Colonic mucosa (tissue), 4 donors: Measurements from ENCODE around the gene THAP9. TPM values are rescaled to one million over a fixed set of nuclear protein-coding genes. Genes with fewer than 3 reads are reported as not detected.
"Not testable (repeated sequence)": the region's sequence is repeated elsewhere in the genome, so short reads cannot be mapped to it uniquely, and the experiment has no call there.

ENCODE experiments used
- DNase-seq: peaks from one replicate; pipeline ENCODE4 v3.0.0-alpha.2; 2020
- H3K27ac ChIP-seq: fragments of 200-600 bp; one replicate; pipeline ENCODE4 v1.8.0; 2021
- H3K27me3 ChIP-seq: fragments of 200-600 bp; one replicate; pipeline ENCODE4 v1.8.0; 2021
- H3K36me3 ChIP-seq: fragments of 200-600 bp; one replicate; pipeline ENCODE4 v1.8.0; 2021
- H3K4me1 ChIP-seq: fragments of 200-600 bp; one replicate; pipeline ENCODE4 v1.8.0; 2021; ENCODE audit warnings: mild to moderate bottlenecking
- H3K4me3 ChIP-seq: fragments of 200-600 bp; one replicate; pipeline ENCODE4 v1.8.0; 2021
- H3K9ac ChIP-seq, 2 donors: one replicate each; pipeline ENCODE4 v1.7.0; 2013; ENCODE audit warnings: control low read depth in 2 of 2, low read depth in 2 of 2, low read length in 2 of 2
- H3K9me3 ChIP-seq: fragments of 200-600 bp; one replicate; pipeline ENCODE4 v1.8.0; 2021
- CTCF ChIP-seq: fragments of 200-600 bp; IDR thresholded peaks from one replicate; pipeline ENCODE4 v1.8.0; 2022; ENCODE audit warnings: antibody characterized with exemption, mild to moderate bottlenecking
- intact Hi-C: fragments of 100-400 bp; cut with DNase I; formaldehyde crosslinking; loops from one replicate; pipeline ENCODE4 v1.14.1; 2022
- total RNA-seq, 2 donors: library from RNA; stranded (reverse); fragmentation: NEBNext Ultra II Directional in 1 of 2; extraction: Animal tissue kit (Norgen Biotek cat#: 25700) in 1 of 2; gene quantifications; one replicate each; pipeline ENCODE4 v1.2.1, GENCODE V29; 2021
- donor health status: healthy.
- donor health status: DM: no; HTN: no; CAD: no.
- donor health status: DM: no; HTN: no; CAD: no.

Gene THAP9, protein sequence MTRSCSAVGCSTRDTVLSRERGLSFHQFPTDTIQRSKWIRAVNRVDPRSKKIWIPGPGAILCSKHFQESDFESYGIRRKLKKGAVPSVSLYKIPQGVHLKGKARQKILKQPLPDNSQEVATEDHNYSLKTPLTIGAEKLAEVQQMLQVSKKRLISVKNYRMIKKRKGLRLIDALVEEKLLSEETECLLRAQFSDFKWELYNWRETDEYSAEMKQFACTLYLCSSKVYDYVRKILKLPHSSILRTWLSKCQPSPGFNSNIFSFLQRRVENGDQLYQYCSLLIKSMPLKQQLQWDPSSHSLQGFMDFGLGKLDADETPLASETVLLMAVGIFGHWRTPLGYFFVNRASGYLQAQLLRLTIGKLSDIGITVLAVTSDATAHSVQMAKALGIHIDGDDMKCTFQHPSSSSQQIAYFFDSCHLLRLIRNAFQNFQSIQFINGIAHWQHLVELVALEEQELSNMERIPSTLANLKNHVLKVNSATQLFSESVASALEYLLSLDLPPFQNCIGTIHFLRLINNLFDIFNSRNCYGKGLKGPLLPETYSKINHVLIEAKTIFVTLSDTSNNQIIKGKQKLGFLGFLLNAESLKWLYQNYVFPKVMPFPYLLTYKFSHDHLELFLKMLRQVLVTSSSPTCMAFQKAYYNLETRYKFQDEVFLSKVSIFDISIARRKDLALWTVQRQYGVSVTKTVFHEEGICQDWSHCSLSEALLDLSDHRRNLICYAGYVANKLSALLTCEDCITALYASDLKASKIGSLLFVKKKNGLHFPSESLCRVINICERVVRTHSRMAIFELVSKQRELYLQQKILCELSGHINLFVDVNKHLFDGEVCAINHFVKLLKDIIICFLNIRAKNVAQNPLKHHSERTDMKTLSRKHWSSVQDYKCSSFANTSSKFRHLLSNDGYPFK
- 1 to 10 TPM; 3.5 to 4.6 TPM for total RNA-seq

DNA sequence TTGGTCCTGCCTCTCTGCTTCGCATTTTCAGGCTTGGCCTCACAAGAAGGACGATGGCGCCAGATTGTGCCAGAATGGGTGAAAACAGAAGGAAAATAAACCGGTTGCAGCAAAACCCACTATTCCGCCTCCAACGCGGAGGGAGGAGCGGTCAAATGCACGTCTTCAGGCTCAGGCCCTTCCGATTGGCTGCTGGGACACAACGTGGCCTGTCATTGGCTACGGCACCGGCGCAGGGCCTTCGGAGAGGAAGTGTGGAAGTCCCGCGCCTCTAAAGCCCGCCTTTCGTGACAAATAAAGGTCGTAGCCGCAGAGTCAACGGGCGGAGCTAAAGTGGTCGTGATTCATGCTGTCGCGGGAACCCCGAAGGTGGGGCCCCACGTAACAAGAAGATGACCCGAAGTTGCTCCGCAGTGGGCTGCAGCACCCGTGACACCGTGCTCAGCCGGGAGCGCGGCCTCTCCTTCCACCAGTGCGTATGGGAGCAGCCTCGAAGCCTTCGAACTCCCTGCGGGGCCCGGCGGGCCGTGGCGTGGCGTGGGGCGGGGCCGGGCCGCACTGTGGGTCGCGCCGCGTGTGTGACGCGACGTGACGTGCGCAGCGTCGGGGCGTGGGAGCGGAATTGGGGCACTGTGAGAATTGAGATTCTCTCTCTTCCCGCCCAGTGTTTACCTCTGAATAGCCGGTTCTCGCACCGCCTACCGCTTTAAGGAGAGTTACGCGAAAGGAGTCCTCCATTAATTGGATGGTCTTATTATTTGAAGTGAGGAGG lies at the start of gene THAP9:
THAP9 (plus strand) TSS at position 325 of the 772 bp plus-strand sequence; CDS start at position 393, 68 bp downstream.
- Histone ChIP-seq H3K27me3 (no peaks in the 10 kb centered on the region), H3K27ac (peak within 1 kb of the TSS; percentile 98), H3K4me1 (no peaks in the 10 kb centered on the region), H3K4me3 (peak within 1 kb of the TSS; percentile 66), H3K9me3 (no peaks in the 10 kb centered on the region), H3K9ac (peak within 1 kb of the TSS; percentile 78 to 99), H3K36me3 (no peaks in the 10 kb centered on the region)
- intact Hi-C loops, result no loop called here
- DNase-seq, result peak; percentile 99
- TF ChIP-seq CTCF, result no peak

DNA sequence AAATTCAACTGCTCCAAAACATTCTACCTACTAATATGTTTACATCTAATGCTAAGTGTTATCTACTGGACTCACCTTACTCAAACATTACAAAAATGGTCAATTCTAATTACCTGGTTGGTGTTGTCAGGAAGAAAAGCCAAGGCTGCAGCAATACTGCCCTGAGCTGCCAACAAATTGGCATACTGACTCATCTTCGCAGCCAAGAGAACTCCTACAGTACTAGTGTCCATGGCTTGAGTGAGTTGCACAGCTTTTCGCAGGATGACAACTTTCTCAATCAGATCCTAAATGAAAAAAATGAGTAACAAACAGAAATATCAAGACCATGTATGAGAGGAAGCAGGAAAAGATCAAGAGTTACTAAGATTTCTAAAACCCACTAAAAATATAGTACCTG lies 49.2 kb upstream of the THAP9 start:
- Histone ChIP-seq H3K4me1 (no peaks in the 10 kb centered on the region), H3K27me3 (no peaks in the 10 kb centered on the region), H3K36me3 (peaks cover 10% of the 10 kb centered on the region), H3K27ac (no peak overlapping the region), H3K4me3 (no peak overlapping the region), H3K9ac (no peak overlapping the region), H3K9me3 (no peaks in the 10 kb centered on the region)
- no peak for DNase-seq
- TF ChIP-seq CTCF, result no peak
- intact Hi-C loops, result no loop called here

DNA sequence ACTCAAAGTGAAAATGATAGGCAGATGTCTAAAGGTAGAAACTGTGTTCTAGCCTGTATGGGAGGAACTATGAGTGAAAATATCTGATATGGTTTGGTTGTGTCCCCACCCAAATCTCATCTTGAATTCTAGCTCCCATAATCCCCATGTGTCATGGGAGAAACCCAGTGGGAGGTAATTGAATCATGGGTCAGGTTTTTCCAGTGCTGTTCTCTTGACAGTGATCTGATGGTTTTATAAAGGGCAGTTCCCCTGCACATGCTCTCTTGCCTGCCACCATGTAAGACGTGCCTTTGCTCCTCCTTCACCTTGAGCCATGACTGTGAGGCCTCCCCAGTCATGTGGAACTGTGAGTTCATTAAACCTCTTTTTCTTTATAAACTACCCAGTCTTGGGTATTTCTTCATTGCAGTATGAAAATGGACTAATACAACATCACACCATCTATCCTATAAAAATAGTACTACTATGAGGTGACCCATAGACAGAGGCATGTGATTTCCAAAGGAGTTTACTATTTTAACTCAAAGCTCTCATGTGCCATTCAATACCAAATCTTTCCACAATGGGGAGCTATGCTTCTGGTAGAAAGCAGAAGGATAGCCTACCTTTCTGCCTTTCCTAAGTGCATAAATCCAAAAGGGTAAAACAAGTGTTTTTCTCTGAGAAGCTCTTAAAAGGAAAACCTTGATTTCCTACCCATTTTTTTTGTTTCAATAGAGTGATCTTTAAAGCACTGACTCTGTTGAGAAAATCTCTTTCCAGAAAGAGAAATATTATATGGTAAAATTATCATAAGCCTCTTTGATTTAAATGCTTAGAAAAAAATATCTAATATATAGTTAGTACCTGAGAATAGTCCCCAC lies 48.4 kb upstream of the THAP9 start:
- Histone ChIP-seq H3K9me3 (no peaks in the 10 kb centered on the region), H3K4me3 (no peak overlapping the region), H3K4me1 (no peaks in the 10 kb centered on the region), H3K9ac (no peak overlapping the region), H3K36me3 (peaks cover 14% of the 10 kb centered on the region), H3K27me3 (no peaks in the 10 kb centered on the region), H3K27ac (no peak overlapping the region)
- TF ChIP-seq CTCF, result peak; percentile 35
- DNase-seq, result no peak
- intact Hi-C loops, result no loop called here

DNA sequence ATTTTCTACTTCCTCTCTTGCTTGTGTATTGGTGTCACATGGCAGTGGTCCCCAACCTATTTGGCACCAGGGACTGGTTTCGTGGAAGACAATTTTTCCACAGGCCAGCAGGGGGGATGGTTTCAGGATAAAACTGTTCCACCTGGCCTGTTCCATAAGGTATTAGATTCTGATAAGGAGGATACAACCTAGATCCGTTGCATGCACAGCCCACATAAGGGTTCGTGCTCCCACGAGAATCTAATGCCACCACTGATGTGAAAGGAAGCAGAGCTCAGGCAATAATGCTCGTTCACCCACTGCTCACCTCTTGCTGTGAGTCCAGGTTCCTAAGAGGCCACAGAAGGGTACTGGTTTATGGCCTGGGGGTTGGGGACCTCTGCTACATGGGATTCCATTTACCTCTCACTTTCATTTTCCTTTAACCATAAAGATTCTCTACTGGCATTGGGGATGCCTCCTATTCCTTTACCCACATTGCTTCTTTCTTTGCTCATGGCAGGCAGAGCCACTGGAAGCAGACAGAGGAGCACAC lies 47.7 kb upstream of the THAP9 start:
- TF ChIP-seq CTCF, result no peak
- intact Hi-C loops, result no loop called here
- no peak for DNase-seq
- Histone ChIP-seq H3K36me3 (peaks cover 20% of the 10 kb centered on the region), H3K4me1 (no peaks in the 10 kb centered on the region), H3K9ac (no peak overlapping the region), H3K27ac (no peak overlapping the region), H3K27me3 (no peaks in the 10 kb centered on the region), H3K4me3 (no peak overlapping the region), H3K9me3 (no peaks in the 10 kb centered on the region)

GRCh38 chr4:82860487-82860886 lies 40.0 kb upstream of the THAP9 start:
- intact Hi-C loops, H3K4me3 ChIP-seq, H3K4me1 ChIP-seq, H3K9me3 ChIP-seq, DNase-seq, H3K27me3 ChIP-seq, H3K9ac ChIP-seq, H3K27ac ChIP-seq: not testable (repeated sequence)
- peaks cover 11% of the 10 kb centered on the region for H3K36me3 ChIP-seq
